Large intestine (tissue), 3 donors: ENCODE results near the gene EZH1. TPM values are rescaled to one million over a fixed set of nuclear protein-coding genes. Genes with fewer than 3 reads are reported as not detected.

Experiments
- DNase-seq, 2 donors: peaks; one replicate each; pipeline versions ENCODE4 v3.0.0 to v3.0.0-alpha.2; 2013
- H3K27ac ChIP-seq: one replicate; pipeline ENCODE4 v1.5.1; 2013; ENCODE audit warnings: low read length
- H3K27me3 ChIP-seq: 2 replicates; pipeline ENCODE4 v1.6.1; 2013; ENCODE audit warnings: low read length; ENCODE audit not compliant: control insufficient read depth, insufficient read depth
- H3K36me3 ChIP-seq: 2 replicates; pipeline ENCODE4 v1.6.1; 2013; ENCODE audit warnings: low read length; ENCODE audit not compliant: control insufficient read depth, insufficient read depth
- H3K4me1 ChIP-seq: one replicate; pipeline ENCODE4 v1.6.1; 2013; ENCODE audit warnings: low read length; ENCODE audit not compliant: control insufficient read depth, insufficient read depth
- H3K4me3 ChIP-seq: one replicate; pipeline ENCODE4 v1.5.1; 2013; ENCODE audit warnings: low read length
- H3K9me3 ChIP-seq: one replicate; pipeline ENCODE4 v1.6.1; 2013; ENCODE audit warnings: mild to moderate bottlenecking, low read depth, low read length, moderate library complexity; ENCODE audit not compliant: control insufficient read depth
- WGBS: methylation state at CpG from one replicate; pipeline ENCODE4 v1.1.5; 2013; ENCODE audit warnings: low lambda C conversion rate; ENCODE audit not compliant: insufficient coverage; 5-methylcytosine and 5-hydroxymethylcytosine counted together
- polyA plus RNA-seq: library from polyadenylated mRNA; unstranded; fragments of 120-200 nt; gene quantifications from one replicate; pipeline ENCODE4 v1.2.1, GENCODE V29; 2013

EZH1 gene
- polyA plus RNA-seq, 1 donor: 37.6 TPM

DNA sequence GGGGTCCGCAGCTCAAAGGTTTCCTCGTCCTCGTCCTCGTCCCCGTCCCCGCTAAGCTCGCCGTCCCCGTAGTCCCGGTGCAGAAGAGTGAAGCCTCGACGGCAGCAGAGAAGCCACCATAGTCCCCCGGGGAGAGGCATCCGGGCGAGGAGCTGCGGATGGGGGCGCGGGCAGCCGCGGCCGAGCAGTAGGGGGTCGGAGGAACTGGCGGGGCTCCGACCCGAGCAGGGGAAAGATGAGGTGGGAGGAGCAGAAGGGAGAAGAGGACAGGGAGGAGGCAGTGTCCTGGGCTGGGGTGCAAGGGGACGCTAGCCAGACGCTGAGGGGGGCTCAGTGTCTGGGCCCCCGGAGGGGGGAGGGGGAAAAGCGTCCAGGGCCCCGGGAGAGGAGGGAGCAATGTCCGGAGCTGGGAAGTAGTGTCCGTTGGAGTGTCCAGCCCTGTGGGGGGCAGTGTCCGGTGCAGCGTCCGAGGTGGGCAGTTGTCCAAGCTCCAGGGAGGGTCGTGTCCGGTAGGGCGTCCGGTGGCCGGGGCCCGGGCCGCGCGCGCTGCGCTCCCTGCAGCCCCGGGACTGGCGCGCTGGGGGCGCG is 68.3 kb downstream of the EZH1 start, which contains the start of gene PLEKHH3:
TSS of gene PLEKHH3 (minus strand) at position 571 of the 588 bp plus-strand sequence. CDS start at position 140, 431 bp downstream.
- H3K27me3 ChIP-seq: peaks cover 60% of the 10 kb centered on the region
- peak within 1 kb of the TSS; percentile 87 for H3K27ac ChIP-seq
- H3K4me3 ChIP-seq: peak within 1 kb of the TSS; percentile 92
- DNase-seq: no peak
- no CpG with 5 or more reads among the region's 51 CpGs for WGBS
- H3K4me1 ChIP-seq: peaks cover 64% of the 10 kb centered on the region
- H3K9me3 ChIP-seq: peaks cover 19% of the 10 kb centered on the region
- H3K36me3 ChIP-seq: peaks cover 19% of the 10 kb centered on the region

GRCh38 chr17:42675965-42676423 is 68.8 kb downstream of the EZH1 start:
- WGBS: no CpG with 5 or more reads among the region's 43 CpGs
- peak in 1 of 2 donors; percentile 75 for DNase-seq
- peaks cover 60% of the 10 kb centered on the region for H3K4me1 ChIP-seq
- H3K27me3 ChIP-seq: peaks cover 61% of the 10 kb centered on the region
- peaks cover 24% of the 10 kb centered on the region for H3K36me3 ChIP-seq
- H3K9me3 ChIP-seq: peaks cover 23% of the 10 kb centered on the region
- H3K27ac ChIP-seq: peak overlapping the region; percentile 54
- H3K4me3 ChIP-seq: peak overlapping the region; percentile 92

DNA sequence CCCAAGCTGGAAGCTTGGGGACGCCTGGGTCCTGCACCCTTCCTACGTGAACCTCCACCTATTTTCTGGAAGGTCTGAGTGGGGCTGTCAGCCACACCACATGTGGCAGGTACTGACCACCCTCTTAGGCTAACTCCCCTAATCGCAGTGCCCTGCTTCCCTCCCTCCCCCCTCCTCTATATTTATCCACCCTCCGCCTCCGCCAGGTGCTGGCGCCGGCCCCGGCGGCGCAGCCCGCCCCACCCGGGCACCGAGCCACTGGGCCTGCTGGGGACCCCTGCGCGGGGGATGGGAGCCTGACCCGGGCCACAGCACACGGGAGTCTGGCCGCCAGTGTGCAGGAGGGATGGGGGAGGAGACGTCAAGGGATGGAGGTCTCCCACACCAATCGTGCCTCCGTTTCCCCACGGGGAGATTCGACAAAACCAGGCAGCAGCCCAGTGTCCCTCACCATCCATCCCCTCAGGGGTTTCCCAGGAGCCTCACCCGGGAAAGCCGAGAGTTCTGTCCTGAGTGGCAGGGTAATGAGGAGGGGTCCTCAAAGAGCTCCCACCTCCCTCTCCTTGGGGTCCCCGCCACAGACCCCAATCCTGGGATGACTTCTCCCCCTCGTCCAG is 69.4 kb downstream of the EZH1 start:
- H3K27me3 ChIP-seq: peaks cover 65% of the 10 kb centered on the region

GRCh38 chr17:42674755-42675347 is 70.0 kb downstream of the EZH1 start:
- no CpG with 5 or more reads among the region's 9 CpGs for WGBS
- Histone ChIP-seq H3K4me1 (peaks cover 56% of the 10 kb centered on the region), H3K27me3 (peaks cover 63% of the 10 kb centered on the region), H3K9me3 (peaks cover 21% of the 10 kb centered on the region), H3K36me3 (peaks cover 26% of the 10 kb centered on the region), H3K27ac (no peak overlapping the region), H3K4me3 (peak overlapping the region; percentile 92)
- DNase-seq: no peak

More for the DNA sequence above, 69.4 kb downstream of the EZH1 start:
- no peak for DNase-seq
- Histone ChIP-seq H3K4me1 (peaks cover 62% of the 10 kb centered on the region), H3K9me3 (peaks cover 26% of the 10 kb centered on the region), H3K27ac (peak overlapping the region; percentile 54), H3K4me3 (peak overlapping the region; percentile 92), H3K36me3 (peaks cover 26% of the 10 kb centered on the region)
- WGBS: 0% methylated on average over 1 of the region's 27 CpGs

DNA sequence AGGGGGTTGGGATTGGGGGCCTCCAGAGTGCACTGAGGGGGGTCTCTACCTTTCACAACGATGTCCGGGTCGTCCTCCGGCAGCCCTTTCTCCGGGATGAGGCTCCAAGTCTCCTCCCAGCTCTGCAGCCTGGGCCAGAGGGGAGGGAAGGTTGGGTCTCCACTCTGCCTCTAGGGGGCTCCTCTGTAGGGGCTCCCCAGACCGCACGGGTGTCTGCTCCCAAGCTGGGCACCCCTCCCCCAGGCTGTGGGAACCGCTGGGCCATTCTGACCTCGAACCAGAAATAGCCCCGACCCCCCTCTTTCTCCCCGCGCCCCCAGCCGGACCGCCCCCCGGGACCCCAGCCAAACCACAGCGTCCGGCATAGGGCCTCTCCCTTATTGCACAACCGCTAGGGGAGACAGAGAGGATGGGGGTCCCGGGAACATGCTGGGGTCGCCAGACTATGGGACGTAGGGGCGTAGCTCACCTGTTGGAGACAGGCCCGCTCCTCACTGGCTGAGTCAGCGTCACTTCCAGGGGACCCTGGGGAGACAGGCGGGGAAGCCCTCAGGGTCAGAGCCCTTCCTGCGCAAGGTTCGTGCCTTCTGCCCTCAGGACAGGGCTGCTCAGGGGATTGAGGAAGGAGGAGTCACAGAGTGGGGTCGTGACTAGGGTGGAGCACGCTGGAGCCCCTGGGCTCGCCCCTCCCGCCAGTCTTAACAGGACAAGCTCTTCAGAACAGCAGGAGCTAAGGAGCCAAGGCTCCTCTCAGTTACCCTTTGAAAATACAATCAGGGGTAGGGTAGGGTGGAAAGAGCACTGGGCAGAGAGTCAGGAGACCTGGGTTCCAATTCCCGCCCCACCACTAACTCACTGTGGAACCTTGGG is 70.7 kb downstream of the EZH1 start:
- Histone ChIP-seq H3K9me3 (peaks cover 16% of the 10 kb centered on the region), H3K27ac (no peak overlapping the region), H3K27me3 (peaks cover 63% of the 10 kb centered on the region), H3K36me3 (peaks cover 32% of the 10 kb centered on the region), H3K4me3 (peak overlapping the region; percentile 4), H3K4me1 (peaks cover 50% of the 10 kb centered on the region)
- WGBS: no CpG with 5 or more reads among the region's 32 CpGs
- DNase-seq: peak in 1 of 2 donors; percentile 45

- Histone ChIP-seq H3K36me3 (peaks cover 34% of the 10 kb centered on the region), H3K9me3 (peaks cover 16% of the 10 kb centered on the region), H3K27ac (no peak overlapping the region), H3K4me1 (peaks cover 43% of the 10 kb centered on the region), H3K4me3 (peak overlapping the region; percentile 4), H3K27me3 (peaks cover 63% of the 10 kb centered on the region)
- DNase-seq: no peak
- no CpG with 5 or more reads among the region's 30 CpGs for WGBS
Observed at GRCh38 chr17:42673266-42673884, 71.5 kb downstream of the EZH1 start.

- no peak for DNase-seq
- Histone ChIP-seq H3K27ac (no peak overlapping the region), H3K27me3 (peaks cover 63% of the 10 kb centered on the region), H3K4me1 (peaks cover 39% of the 10 kb centered on the region), H3K4me3 (no peak overlapping the region), H3K9me3 (peaks cover 16% of the 10 kb centered on the region), H3K36me3 (peaks cover 46% of the 10 kb centered on the region)
- WGBS: no CpG with 5 or more reads among the region's 28 CpGs
Observed at GRCh38 chr17:42672038-42672437, 72.8 kb downstream of the EZH1 start.

DNA sequence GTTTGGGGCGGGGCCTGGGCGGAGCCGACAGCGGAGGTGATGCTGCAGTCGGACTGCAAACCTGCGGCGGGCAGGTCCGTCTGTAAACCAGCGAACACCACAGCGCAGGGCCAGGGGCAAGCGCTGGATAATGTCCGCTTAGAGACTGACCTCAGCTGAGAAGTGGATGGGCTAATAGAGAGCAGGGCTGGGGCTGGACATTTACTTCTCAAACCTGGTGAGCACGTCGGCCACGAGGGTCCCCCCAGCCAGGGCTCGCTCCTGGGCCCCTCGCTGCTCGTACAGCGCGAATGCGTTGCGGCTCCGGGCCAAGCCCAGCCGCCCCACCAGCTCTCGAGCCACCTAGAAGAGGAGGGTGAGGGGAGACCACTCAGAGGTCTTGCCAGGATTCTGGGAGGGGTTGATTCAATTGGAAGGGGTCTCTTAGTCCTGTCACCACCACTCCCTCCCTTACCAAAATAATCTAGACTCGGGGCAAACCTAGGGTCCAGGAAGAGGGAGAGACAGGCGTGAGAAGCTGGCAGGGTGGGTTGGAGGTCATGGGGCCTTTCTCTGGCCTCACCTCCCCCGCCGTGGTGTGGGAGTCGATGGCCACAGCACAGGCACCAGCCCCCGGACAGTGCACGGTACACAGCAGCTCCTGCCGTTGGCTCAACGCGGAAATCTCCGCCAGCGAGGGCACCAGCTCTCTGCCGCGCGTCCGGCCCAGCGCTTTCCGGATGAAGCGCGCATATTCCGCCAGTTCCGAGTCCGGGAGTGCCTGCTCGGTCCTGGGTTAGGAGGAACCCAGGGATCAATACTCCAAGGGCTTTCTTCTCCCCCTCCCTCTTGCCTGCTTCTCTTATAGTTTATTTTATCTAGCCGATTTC is 73.8 kb downstream of the EZH1 start:
- peaks cover 35% of the 10 kb centered on the region for H3K4me1 ChIP-seq
- WGBS: 82% methylated on average over 1 of the region's 50 CpGs
- H3K27me3 ChIP-seq: peaks cover 59% of the 10 kb centered on the region
- H3K4me3 ChIP-seq: no peak overlapping the region
- DNase-seq: no peak
- peaks cover 13% of the 10 kb centered on the region for H3K9me3 ChIP-seq
- H3K27ac ChIP-seq: no peak overlapping the region
- H3K36me3 ChIP-seq: peaks cover 55% of the 10 kb centered on the region
